Suprapubic skin (tissue), 4 donors: Measurements from ENCODE around the gene TLR9. TPM values are rescaled to one million over a fixed set of nuclear protein-coding genes. Genes with fewer than 3 reads are reported as not detected.
"Not testable (repeated sequence)": the region's sequence is repeated elsewhere in the genome, so short reads cannot be mapped to it uniquely, and the experiment has no call there.

Experiments used
- DNase-seq, 2 donors: peaks; one replicate each; pipeline ENCODE4 v3.0.0-alpha.2; 2019; ENCODE audit warnings: low spot score in 2 of 2
- H3K27ac ChIP-seq: fragments of 200-600 bp; sonication (generic); one replicate; pipeline ENCODE4 v1.5.1; 2019
- H3K27me3 ChIP-seq: fragments of 200-600 bp; sonication (generic); one replicate; pipeline ENCODE4 v1.5.1; 2019
- H3K36me3 ChIP-seq: fragments of 200-600 bp; sonication (generic); one replicate; pipeline ENCODE4 v1.5.1; 2019
- H3K4me1 ChIP-seq: fragments of 200-600 bp; sonication (generic); one replicate; pipeline ENCODE4 v1.5.1; 2019
- H3K4me3 ChIP-seq: fragments of 200-600 bp; sonication (generic); one replicate; pipeline ENCODE4 v1.5.1; 2019; ENCODE audit warnings: mild to moderate bottlenecking
- H3K9me3 ChIP-seq: fragments of 200-600 bp; sonication (generic); one replicate; pipeline ENCODE4 v1.5.1; 2019
- CTCF ChIP-seq, 2 donors: fragments of 200-600 bp in 1 of 2; fragments of 450-650 bp in 1 of 2; sonication (generic) in 1 of 2; IDR thresholded peaks; one replicate each; pipeline ENCODE4 v1.5.1; 2016 to 2019; ENCODE audit warnings: antibody characterized with exemption in 2 of 2, mild to moderate bottlenecking in 1 of 2, moderate library complexity in 1 of 2
- EP300 ChIP-seq: sonication (generic); formaldehyde crosslinking; IDR thresholded peaks from one replicate; pipeline ENCODE4 v1.6.1; 2017; ENCODE audit warnings: antibody characterized with exemption
- POLR2A ChIP-seq, 2 donors: fragments of 450-650 bp; IDR thresholded peaks; one replicate each; pipeline ENCODE4 v1.6.1; 2017; ENCODE audit warnings: antibody characterized with exemption in 2 of 2, mild to moderate bottlenecking in 2 of 2, moderate library complexity in 2 of 2
- POLR2AphosphoS5 ChIP-seq, 3 donors: sonication (generic); formaldehyde crosslinking; IDR thresholded peaks; one replicate each; pipeline ENCODE4 v1.6.1; 2017; ENCODE audit warnings: antibody characterized with exemption in 3 of 3
- WGBS: methylation state at CpG from one replicate; pipeline ENCODE4 v1.1.5; 2018; 5-methylcytosine and 5-hydroxymethylcytosine counted together
- total RNA-seq, 4 donors: library from RNA; depleted of rRNA; stranded (reverse); fragments of >200 nt; gene quantifications; one replicate each; pipeline ENCODE4 v1.1.0, GENCODE V29; 2016

Gene TLR9
- total RNA-seq = under 1 TPM in 1 of 4 donors, not detected in 3; 0.16 TPM

- Histone ChIP-seq H3K4me1 (peaks cover 3% of the 10 kb centered on the region), H3K9me3 (no peaks in the 10 kb centered on the region), H3K27ac (no peak within 1 kb of the TSS), H3K36me3 (peaks cover 30% of the 10 kb centered on the region), H3K4me3 (no peak within 1 kb of the TSS), H3K27me3 (no peaks in the 10 kb centered on the region)
- WGBS = 49% methylated on average over 4 of the region's 9 CpGs
- TF ChIP-seq POLR2AphosphoS5 (IDR thresholded peaks at IDR 0.05) (no peak), POLR2A (IDR thresholded peaks at IDR 0.05) (no peak), EP300 (no peak), CTCF (IDR thresholded peaks at IDR 0.05) (no peak)
- DNase-seq = peak in 1 of 2 donors; percentile 49
Observed at GRCh38 chr3:52225452-52226228, at the start of gene TLR9. TSS of gene TLR9 (minus strand) at chr3:52225645. CDS start at chr3:52225529, 116 bp downstream.

- H3K4me1 ChIP-seq = peaks cover 86% of the 10 kb centered on the region
- not testable (repeated sequence) for H3K36me3 ChIP-seq, H3K27me3 ChIP-seq, H3K27ac ChIP-seq, DNase-seq, H3K4me3 ChIP-seq, H3K9me3 ChIP-seq
- WGBS = 88% methylated on average over 18 of the region's 18 CpGs
Observed at GRCh38 chr3:52274781-52275180, 49.3 kb upstream of the TLR9 start.

GRCh38 chr3:52272831-52273230 is 47.4 kb upstream of the TLR9 start:
- peaks cover 87% of the 10 kb centered on the region for H3K4me1 ChIP-seq
- 93% methylated on average over 3 of the region's 3 CpGs for WGBS

GRCh38 chr3:52272172-52272571 is 46.7 kb upstream of the TLR9 start:
- H3K9me3 ChIP-seq, H3K4me3 ChIP-seq, DNase-seq, H3K27me3 ChIP-seq, H3K27ac ChIP-seq: not testable (repeated sequence)
- peaks cover 84% of the 10 kb centered on the region for H3K4me1 ChIP-seq
- peaks cover 21% of the 10 kb centered on the region for H3K36me3 ChIP-seq
- 84% methylated on average over 9 of the region's 9 CpGs for WGBS

More at GRCh38 chr3:52272831-52273230, 47.4 kb upstream of the TLR9 start:
- Histone ChIP-seq H3K27ac (no peak overlapping the region), H3K9me3 (no peaks in the 10 kb centered on the region), H3K27me3 (no peaks in the 10 kb centered on the region), H3K36me3 (peaks cover 15% of the 10 kb centered on the region), H3K4me3 (no peak overlapping the region)
- TF ChIP-seq EP300 (no peak), POLR2A (IDR thresholded peaks at IDR 0.05) (no peak), CTCF (IDR thresholded peaks at IDR 0.05) (no peak), POLR2AphosphoS5 (IDR thresholded peaks at IDR 0.05) (no peak)
- no peak for DNase-seq

- H3K36me3 ChIP-seq = peaks cover 39% of the 10 kb centered on the region
Observed at GRCh38 chr3:52270252-52270754, 44.9 kb upstream of the TLR9 start.

More at GRCh38 chr3:52270252-52270754, 44.9 kb upstream of the TLR9 start:
- H3K4me3 ChIP-seq = no peak overlapping the region
- no peak for DNase-seq
- no peaks in the 10 kb centered on the region for H3K9me3 ChIP-seq
- no peaks in the 10 kb centered on the region for H3K27me3 ChIP-seq
- peaks cover 66% of the 10 kb centered on the region for H3K4me1 ChIP-seq
- peak overlapping the region; percentile 44 for H3K27ac ChIP-seq
- TF ChIP-seq POLR2A (IDR thresholded peaks at IDR 0.05) (no peak), POLR2AphosphoS5 (IDR thresholded peaks at IDR 0.05) (no peak), CTCF (IDR thresholded peaks at IDR 0.05) (no peak), EP300 (no peak)
- 47% methylated on average over 9 of the region's 9 CpGs for WGBS
